Peyer's patch (tissue), 4 donors: ENCODE results near the gene CLUH. TPM values are rescaled to one million over a fixed set of nuclear protein-coding genes. Genes with fewer than 3 reads are reported as not detected.
"Not testable (repeated sequence)": the region's sequence is repeated elsewhere in the genome, so short reads cannot be mapped to it uniquely, and the experiment has no call there.

Source experiments
- DNase-seq, 3 donors: peaks; one replicate each; pipeline ENCODE4 v3.0.0-alpha.2; 2017 to 2019
- H3K27ac ChIP-seq, 4 donors: fragments of 200-600 bp; sonication (generic); one replicate each; pipeline ENCODE4 v1.5.1; 2016 to 2019
- H3K27me3 ChIP-seq, 2 donors: fragments of 200-600 bp; sonication (generic); one replicate each; pipeline ENCODE4 v1.5.1; 2019
- H3K36me3 ChIP-seq, 3 donors: fragments of 200-600 bp; sonication (generic); one replicate each; pipeline ENCODE4 v1.5.1; 2016 to 2019
- H3K4me1 ChIP-seq, 4 donors: fragments of 200-600 bp; sonication (generic); one replicate each; pipeline ENCODE4 v1.5.1; 2016 to 2019
- H3K4me3 ChIP-seq, 4 donors: fragments of 200-600 bp; sonication (generic); 1 replicate in 3 of 4; 2 replicates in 1 of 4; pipeline ENCODE4 v1.5.1; 2016 to 2019; ENCODE audit warnings: mild to moderate bottlenecking in 1 of 4
- H3K9me3 ChIP-seq, 4 donors: fragments of 200-600 bp; sonication (generic); one replicate each; pipeline ENCODE4 v1.5.1; 2016 to 2019; ENCODE audit warnings: mild to moderate bottlenecking in 1 of 4
- CTCF ChIP-seq, 6 experiments: fragments of 450-650 bp in 4 of 6; fragments of 200-600 bp in 2 of 6; sonication (generic) in 1 of 6; IDR thresholded peaks; one replicate each; pipeline ENCODE4 v1.5.1; 2017 to 2019; ENCODE audit warnings: antibody characterized with exemption in 6 of 6, mild to moderate bottlenecking in 3 of 6, moderate library complexity in 1 of 6
- POLR2A ChIP-seq, 2 donors: fragments of 450-650 bp; IDR thresholded peaks; one replicate each; pipeline ENCODE4 v1.5.1; 2017; ENCODE audit warnings: antibody characterized with exemption in 2 of 2, mild to moderate bottlenecking in 2 of 2, moderate library complexity in 2 of 2
- total RNA-seq, 4 donors: library from RNA; depleted of rRNA; stranded (reverse); fragments of >200 nt; gene quantifications; one replicate each; pipeline ENCODE4 v1.1.0, GENCODE V29; 2016

CLUH gene
- total RNA-seq, 4 donors from 2014 or later = 127 to 323 (median 225) TPM

GRCh38 chr17:2684549-2684948 is 27.0 kb downstream of the CLUH start:
- no peak for DNase-seq
- Histone ChIP-seq H3K4me1 (no peaks in the 10 kb centered on the region), H3K27ac (no peak overlapping the region), H3K4me3 (no peak overlapping the region), H3K36me3 (peaks cover 0 to 52% (median 0%) of the 10 kb centered on the region in 3 donors), H3K9me3 (no peaks in the 10 kb centered on the region), H3K27me3 (no peaks in the 10 kb centered on the region)
- TF ChIP-seq CTCF (IDR thresholded peaks at IDR 0.05) (no peak), POLR2A (IDR thresholded peaks at IDR 0.05) (no peak)

- H3K36me3 ChIP-seq = peaks cover 0 to 50% (median 0%) of the 10 kb centered on the region in 3 donors
- no peaks in the 10 kb centered on the region for H3K27me3 ChIP-seq
- no peaks in the 10 kb centered on the region for H3K9me3 ChIP-seq
- no peak overlapping the region for H3K27ac ChIP-seq
- no peak overlapping the region for H3K4me3 ChIP-seq
- no peak for DNase-seq
- H3K4me1 ChIP-seq = no peaks in the 10 kb centered on the region
- TF ChIP-seq CTCF (IDR thresholded peaks at IDR 0.05) (no peak), POLR2A (IDR thresholded peaks at IDR 0.05) (no peak)
These were observed 27.7 kb downstream of the CLUH start for GRCh38 chr17:2683912-2684311.

- no peak overlapping the region for H3K27ac ChIP-seq
- no peak overlapping the region for H3K4me3 ChIP-seq
- no peaks in the 10 kb centered on the region for H3K9me3 ChIP-seq
- TF ChIP-seq CTCF (IDR thresholded peaks at IDR 0.05) (no peak), POLR2A (IDR thresholded peaks at IDR 0.05) (no peak)
- no peak for DNase-seq
- H3K36me3 ChIP-seq = peaks cover 0 to 64% (median 0%) of the 10 kb centered on the region in 3 donors
- H3K4me1 ChIP-seq = no peaks in the 10 kb centered on the region
- no peaks in the 10 kb centered on the region for H3K27me3 ChIP-seq
These were observed 29.2 kb downstream of the CLUH start for GRCh38 chr17:2682176-2682938.

- TF ChIP-seq CTCF (IDR thresholded peaks at IDR 0.05) (no peak), POLR2A (IDR thresholded peaks at IDR 0.05) (no peak)
- DNase-seq = no peak
- no peak overlapping the region for H3K4me3 ChIP-seq
- no peaks in the 10 kb centered on the region for H3K27me3 ChIP-seq
- no peaks in the 10 kb centered on the region for H3K4me1 ChIP-seq
- H3K36me3 ChIP-seq = peaks cover 0 to 70% (median 0%) of the 10 kb centered on the region in 3 donors
- H3K9me3 ChIP-seq = no peaks in the 10 kb centered on the region
- H3K27ac ChIP-seq = no peak overlapping the region
These were observed 29.9 kb downstream of the CLUH start for GRCh38 chr17:2681650-2682049.

GRCh38 chr17:2680961-2681360 is 30.6 kb downstream of the CLUH start:
- Histone ChIP-seq H3K36me3 (peaks cover 0 to 77% (median 0%) of the 10 kb centered on the region in 3 donors), H3K4me1 (no peaks in the 10 kb centered on the region), H3K9me3 (no peaks in the 10 kb centered on the region), H3K27ac (no peak overlapping the region), H3K27me3 (no peaks in the 10 kb centered on the region), H3K4me3 (no peak overlapping the region)
- TF ChIP-seq POLR2A (IDR thresholded peaks at IDR 0.05) (no peak), CTCF (IDR thresholded peaks at IDR 0.05) (no peak)
- DNase-seq = no peak

- H3K27me3 ChIP-seq, H3K9me3 ChIP-seq, DNase-seq, H3K4me3 ChIP-seq, H3K4me1 ChIP-seq, H3K27ac ChIP-seq: not testable (repeated sequence)
- peaks cover 0 to 87% (median 0%) of the 10 kb centered on the region in 3 donors for H3K36me3 ChIP-seq
These were observed 32.3 kb downstream of the CLUH start for GRCh38 chr17:2679247-2679646.
